ENCODE results near the gene MOCS3. TPM values are rescaled to one million over a fixed set of nuclear protein-coding genes. Genes with fewer than 3 reads are reported as not detected.

The MOCS3 gene
- total RNA-seq, 1 donor from 2014 or later: 3.4 TPM

GRCh38 chr20:50980851-50981713, 22.5 kb downstream of the MOCS3 start:
- no peak for DNase-seq
- no peaks in the 10 kb centered on the region for H3K9me3 ChIP-seq
- intact Hi-C loops (cut with DNase I): no loop called here
- peak; percentile 82 for TF ChIP-seq CTCF (IDR thresholded peaks at IDR 0.05)
- peaks cover 20% of the 10 kb centered on the region for H3K27me3 ChIP-seq
- no peak overlapping the region for H3K4me3 ChIP-seq
- no peak overlapping the region for H3K27ac ChIP-seq
- peak; percentile 75 for ATAC-seq
- H3K4me1 ChIP-seq: peaks cover 3% of the 10 kb centered on the region
- H3K36me3 ChIP-seq: no peaks in the 10 kb centered on the region

GRCh38 chr20:50981714-50982048, 23.1 kb downstream of the MOCS3 start:
- Histone ChIP-seq H3K9me3 (no peaks in the 10 kb centered on the region), H3K4me3 (no peak overlapping the region), H3K4me1 (peaks cover 3% of the 10 kb centered on the region), H3K36me3 (no peaks in the 10 kb centered on the region), H3K27me3 (peaks cover 24% of the 10 kb centered on the region), H3K27ac (no peak overlapping the region)
- ATAC-seq (no peak), DNase-seq (no peak)
- TF ChIP-seq CTCF (IDR thresholded peaks at IDR 0.05): no peak
- intact Hi-C loops (cut with DNase I): no loop called here

- Histone ChIP-seq H3K27ac (no peak overlapping the region), H3K9me3 (no peaks in the 10 kb centered on the region), H3K27me3 (peaks cover 30% of the 10 kb centered on the region), H3K4me3 (no peak overlapping the region), H3K36me3 (no peaks in the 10 kb centered on the region), H3K4me1 (peaks cover 3% of the 10 kb centered on the region)
- peak; percentile 53 for ATAC-seq
- intact Hi-C loops (cut with DNase I): no loop called here
- DNase-seq: no peak
- no peak for TF ChIP-seq CTCF (IDR thresholded peaks at IDR 0.05)
These were observed 23.7 kb downstream of the MOCS3 start for GRCh38 chr20:50982363-50982762.

GRCh38 chr20:50983321-50983720, 24.7 kb downstream of the MOCS3 start:
- no peak for ATAC-seq
- TF ChIP-seq CTCF (IDR thresholded peaks at IDR 0.05): no peak

GRCh38 chr20:50987493-50988210, 29.0 kb downstream of the MOCS3 start:
- intact Hi-C loops (cut with DNase I): loop anchor here (5.0 kb wide), 1 partner anchor 320 kb away; no protein-coding TSS in a partner anchor
- ATAC-seq (peak; percentile 98), DNase-seq (no peak)
- H3K27me3 ChIP-seq: peaks cover 29% of the 10 kb centered on the region
- no peaks in the 10 kb centered on the region for H3K36me3 ChIP-seq
- no peaks in the 10 kb centered on the region for H3K9me3 ChIP-seq
- peak; percentile 90 for TF ChIP-seq CTCF (IDR thresholded peaks at IDR 0.05)
- H3K4me3 ChIP-seq: no peak overlapping the region
- no peak overlapping the region for H3K27ac ChIP-seq
- no peaks in the 10 kb centered on the region for H3K4me1 ChIP-seq

More at GRCh38 chr20:50983321-50983720, 24.7 kb downstream of the MOCS3 start:
- Histone ChIP-seq H3K27ac (no peak overlapping the region), H3K36me3 (no peaks in the 10 kb centered on the region), H3K9me3 (no peaks in the 10 kb centered on the region), H3K4me3 (no peak overlapping the region), H3K27me3 (peaks cover 30% of the 10 kb centered on the region), H3K4me1 (peaks cover 3% of the 10 kb centered on the region)
- intact Hi-C loops (cut with DNase I): no loop called here
- DNase-seq: no peak
